Cardiac atrium fibroblast (primary cell): ENCODE results near the gene PJA1. TPM values are rescaled to one million over a fixed set of nuclear protein-coding genes. Genes with fewer than 3 reads are reported as not detected.

Experiments
- total RNA-seq: library from RNA; depleted of rRNA; stranded (reverse); fragments of >200 nt; gene quantifications from 2 replicates; pipeline ENCODE4 v1.2.3, GENCODE V29; 2015

Gene PJA1
- 16.8 and 22.2 TPM in 2 replicates for total RNA-seq

GRCh38 chrX:69165087-69165651 lies at the start of gene PJA1:
PJA1 (minus strand) TSS chrX:69165453; CDS start chrX:69163073, 2,380 bp downstream.

